HCT116 (cell line): ENCODE measurements around the gene UBE2D3. TPM values are rescaled to one million over a fixed set of nuclear protein-coding genes. Genes with fewer than 3 reads are reported as not detected.

Experiments used
- ATAC-seq: fragments of 200-7000 bp; cut with Tn5 transposase; 2 replicates; pipeline ENCODE4 v1.9.1; 2020; ENCODE audit warnings: mild to moderate bottlenecking, moderate library complexity
- BruUV-seq: library from RNA; stranded (reverse); fragments of 400-500 nt; replicated peaks from 2 replicates; lab custom pipeline; 2021; lab: Mats Ljungman, UMichigan
- CTCF ChIA-PET: fragments of 300-600 bp; sonication (Branson Sonifier 250); formaldehyde crosslinking; loops from one replicate; lab custom pipeline; 2021; ENCODE audit warnings: antibody characterized with exemption; lab: Charles Lee
- POLR2A ChIA-PET: fragments of 300-600, 350-600 bp; sonication (Branson Sonifier 250); formaldehyde crosslinking; loops from one replicate; lab custom pipeline; 2021; ENCODE audit warnings: antibody characterized with exemption; lab: Charles Lee
- RAD21 ChIA-PET, 2 experiments: fragments of 300-600 bp; sonication (Branson Sonifier 250); formaldehyde crosslinking; loops; one replicate each; lab custom pipeline; 2023; ENCODE audit warnings: low total read pairs in 2 of 2; ENCODE audit not compliant: uncharacterized antibody in 2 of 2, unreplicated experiment in 2 of 2, low non-redundant PET in 1 of 2; lab: Charles Lee
- DNase-seq: peaks from one replicate; pipeline ENCODE4 v3.0.0-alpha.2; 2010; ENCODE audit warnings: low read depth, low spot score
- H2AFZ ChIP-seq: fragments of 200-600 bp; shearing (Covaris generic), sonication (generic); 2 replicates; pipeline ENCODE4 v1.6.1; 2017; ENCODE audit warnings: low read depth, mixed run types, mixed read lengths, antibody characterized with exemption, low read length; ENCODE audit not compliant: poor library complexity, severe bottlenecking
- H3K27ac ChIP-seq: 2 replicates; pipeline ENCODE4 v1.5.1; 2012; ENCODE audit warnings: low read depth, low read length
- H3K27me3 ChIP-seq: fragments of 200-600 bp; sonication (generic); 2 replicates; pipeline ENCODE4 v1.6.1; 2016; ENCODE audit warnings: mixed run types, low read length, mixed read lengths; ENCODE audit not compliant: insufficient read depth
- H3K36me3 ChIP-seq, 2 experiments: fragments of 200-500 bp in 1 of 2; fragments of 200-600 bp in 1 of 2; sonication (Bioruptor generic) in 1 of 2; sonication (generic) in 1 of 2; 2 replicates each; pipeline versions ENCODE4 v1.5.1 to v1.6.1; 2014 to 2016; ENCODE audit warnings: low read length in 2 of 2, inconsistent platforms in 1 of 2, mixed read lengths in 1 of 2, mixed run types in 1 of 2; ENCODE audit not compliant: insufficient read depth in 2 of 2, control insufficient read depth in 1 of 2
- H3K4me1 ChIP-seq, 2 experiments: fragments of 200-600 bp in 1 of 2; sonication (generic) in 1 of 2; 2 replicates each; pipeline versions ENCODE4 v1.5.1 to v1.6.1; 2012 to 2017; ENCODE audit warnings: low read length in 2 of 2, inconsistent platforms in 1 of 2, mild to moderate bottlenecking in 1 of 2, mixed read lengths in 1 of 2, mixed run types in 1 of 2, moderate library complexity in 1 of 2; ENCODE audit not compliant: insufficient read depth in 2 of 2, control insufficient read depth in 1 of 2
- H3K4me2 ChIP-seq: fragments of 200-600 bp; sonication (generic); 2 replicates; pipeline ENCODE4 v1.6.1; 2017; ENCODE audit warnings: mixed run types, low read length, mixed read lengths
- H3K4me3 ChIP-seq, 2 experiments: fragments of 200-600 bp in 1 of 2; sonication (generic) in 1 of 2; replicated peaks in 1 of 2; 2 replicates each; pipeline ENCODE4 v1.5.1; 2011 to 2016; ENCODE audit warnings: low read length in 2 of 2, control low read depth in 1 of 2, low read depth in 1 of 2, mild to moderate bottlenecking in 1 of 2, mixed read lengths in 1 of 2, mixed run types in 1 of 2
- H3K79me2 ChIP-seq: fragments of 200-600 bp; sonication (generic); 2 replicates; pipeline ENCODE4 v1.6.1; 2017; ENCODE audit warnings: mild to moderate bottlenecking, mixed run types, low read length, moderate library complexity, mixed read lengths; ENCODE audit not compliant: insufficient read depth
- H3K9ac ChIP-seq: fragments of 200-600 bp; sonication (generic); 2 replicates; pipeline ENCODE4 v1.6.1; 2016; ENCODE audit warnings: low read length, mixed read lengths
- H3K9me2 ChIP-seq: fragments of 200-600 bp; sonication (generic), shearing (Covaris generic); 2 replicates; pipeline ENCODE4 v1.6.1; 2017; ENCODE audit warnings: mixed run types, mild to moderate bottlenecking, moderate library complexity; ENCODE audit not compliant: insufficient read depth
- H3K9me3 ChIP-seq, 2 experiments: fragments of 200-500 bp in 1 of 2; fragments of 200-600 bp in 1 of 2; sonication (Bioruptor generic) in 1 of 2; sonication (generic) in 1 of 2; 2 replicates each; pipeline ENCODE4 v1.6.1; 2014 to 2017; ENCODE audit warnings: low read length in 2 of 2, mixed read lengths in 2 of 2, inconsistent platforms in 1 of 2, low read depth in 1 of 2, mild to moderate bottlenecking in 1 of 2, mixed run types in 1 of 2, moderate library complexity in 1 of 2; ENCODE audit not compliant: control insufficient read depth in 1 of 2, insufficient read depth in 1 of 2
- H4K20me1 ChIP-seq: fragments of 200-600 bp; sonication (generic), shearing (Covaris generic); 2 replicates; pipeline ENCODE4 v1.6.1; 2017; ENCODE audit warnings: mixed run types, mild to moderate bottlenecking, moderate library complexity; ENCODE audit not compliant: insufficient read depth
- CBX3 ChIP-seq: IDR thresholded peaks from 2 replicates; pipeline ENCODE4 v1.6.1; 2012; ENCODE audit warnings: low read depth
- CEBPB ChIP-seq: IDR thresholded peaks from 2 replicates; pipeline ENCODE4 v1.6.1; 2012; ENCODE audit warnings: low read depth
- CTCF ChIP-seq, 3 experiments: fragments of 200-600 bp in 1 of 3; sonication (generic) in 1 of 3; IDR thresholded peaks in 2 of 3; conservative IDR thresholded peaks in 1 of 3; 2 replicates each; pipeline ENCODE4 v1.5.1; 2012 to 2017; ENCODE audit warnings: low read depth in 2 of 3, low read length in 2 of 3, antibody characterized with exemption in 1 of 3, borderline replicate concordance in 1 of 3, control low read depth in 1 of 3, mild to moderate bottlenecking in 1 of 3, mixed read lengths in 1 of 3, mixed run types in 1 of 3, moderate library complexity in 1 of 3; ENCODE audit not compliant: insufficient read depth in 1 of 3
- ELF1 ChIP-seq: IDR thresholded peaks from 2 replicates; pipeline ENCODE4 v1.6.1; 2012; ENCODE audit warnings: low read depth, borderline replicate concordance
- EZH2 ChIP-seq: fragments of 200-600 bp; sonication (generic); IDR thresholded peaks from 2 replicates; pipeline ENCODE4 v1.6.1; 2017; ENCODE audit warnings: antibody characterized with exemption, mixed run types
- EZH2phosphoT487 ChIP-seq: fragments of 200-600 bp; IDR thresholded peaks from 2 replicates; pipeline ENCODE4 v1.6.1; 2018; ENCODE audit warnings: antibody characterized with exemption, borderline replicate concordance
- FOSL1 ChIP-seq: IDR thresholded peaks from 2 replicates; pipeline ENCODE4 v1.6.1; 2012; ENCODE audit warnings: low read depth
- JUND ChIP-seq: IDR thresholded peaks from 2 replicates; pipeline ENCODE4 v1.6.1; 2012
- MAX ChIP-seq: IDR thresholded peaks from 2 replicates; pipeline ENCODE4 v1.6.1; 2012
- POLR2A ChIP-seq: IDR thresholded peaks from 2 replicates; pipeline ENCODE4 v1.7.0; 2011; ENCODE audit warnings: borderline replicate concordance; ENCODE audit not compliant: insufficient read depth, insufficient read length; ENCODE audit errors: extremely low read depth
- RAD21 ChIP-seq: IDR thresholded peaks from 2 replicates; pipeline ENCODE4 v1.6.1; 2012; ENCODE audit warnings: low read depth, mild to moderate bottlenecking
- REST ChIP-seq: IDR thresholded peaks from 2 replicates; pipeline ENCODE4 v1.6.1; 2012; ENCODE audit warnings: low read depth
- SP1 ChIP-seq: IDR thresholded peaks from 2 replicates; pipeline ENCODE4 v1.6.1; 2012; ENCODE audit warnings: low read depth
- SRF ChIP-seq: IDR thresholded peaks from 2 replicates; pipeline ENCODE4 v1.6.1; 2012; ENCODE audit warnings: low read depth
- TCF7L2 ChIP-seq: IDR thresholded peaks from 2 replicates; pipeline ENCODE4 v1.7.0; 2011; ENCODE audit warnings: borderline replicate concordance, inconsistent platforms; ENCODE audit not compliant: insufficient read depth, insufficient read length; ENCODE audit errors: extremely low read depth
- YY1 ChIP-seq: IDR thresholded peaks from 2 replicates; pipeline ENCODE4 v1.6.1; 2011; ENCODE audit warnings: low read length, low read depth, moderate library complexity, mild to moderate bottlenecking; ENCODE audit not compliant: insufficient replicate concordance; ENCODE audit errors: extremely low read depth
- ZBTB33 ChIP-seq: IDR thresholded peaks from 2 replicates; pipeline ENCODE4 v1.6.1; 2011; ENCODE audit warnings: mild to moderate bottlenecking, low read length, moderate library complexity; ENCODE audit not compliant: insufficient replicate concordance; ENCODE audit errors: extremely low read depth
- ZFX ChIP-seq: fragments of 450-650 bp; IDR thresholded peaks from 2 replicates; pipeline ENCODE4 v1.6.1; 2017
- intact Hi-C: fragments of 100-400 bp; cut with micrococcal nuclease; formaldehyde crosslinking; loops from 2 replicates; pipeline ENCODE4 v1.10.0; 2022
- total RNA-seq: library from RNA; stranded (reverse); gene quantifications from one replicate; pipeline ENCODE4 v1.2.1, GENCODE V29; 2021; ENCODE audit not compliant: unreplicated experiment
- TF ChIP-seq, protein P1 (sequence below): IDR thresholded peaks from 2 replicates; pipeline ENCODE4 v1.6.1; 2012

Gene UBE2D3
- total RNA-seq, 1 experiment from 2014 or later = 302 TPM

- no TSS peak for BruUV-seq
- Histone ChIP-seq H2AFZ (no peak overlapping the region), H3K4me1 (no peaks in the 10 kb centered on the region), H3K9me3 (peaks cover 0 to 4% of the 10 kb centered on the region in 2 experiments; a peak in 1 of 4 replicates), H3K4me2 (no peak overlapping the region), H3K27ac (no peak overlapping the region), H3K36me3 (0 out of 4 replicates have a peak, but pooled peaks cover 0 to 4% of the 10 kb centered on the region in 2 experiments), H4K20me1 (no peaks in the 10 kb centered on the region), H3K27me3 (no peaks in the 10 kb centered on the region), H3K4me3 (no peak overlapping the region), H3K79me2 (peaks cover 44% of the 10 kb centered on the region), H3K9ac (no peak overlapping the region), H3K9me2 (no peaks in the 10 kb centered on the region)
- POLR2A ChIA-PET = no interaction called here
- intact Hi-C loops = no loop called here
- ATAC-seq (no peak), DNase-seq (no peak)
- TF ChIP-seq JUND (no peak), MAX (no peak), ZFX (no peak), SRF (no peak), EZH2phosphoT487 (no peak), REST (no peak), ELF1 (no peak), CBX3 (no peak), EZH2 (no peak), TCF7L2 (no peak), FOSL1 (no peak), ZBTB33 (no peak), CEBPB (no peak), RAD21 (no peak), SP1 (no peak), YY1 (no peak), CTCF (IDR thresholded peaks at IDR 0.05 in 2 of 3, conservative IDR thresholded peaks at IDR 0.05 in 1 of 3; ENCODE audit: borderline replicate concordance in 1 of 3, insufficient read depth in 1 of 3, low read depth in 2 of 3, low read length in 2 of 3) (no peak), POLR2A (no peak)
- TF ChIP-seq, protein P1, sequence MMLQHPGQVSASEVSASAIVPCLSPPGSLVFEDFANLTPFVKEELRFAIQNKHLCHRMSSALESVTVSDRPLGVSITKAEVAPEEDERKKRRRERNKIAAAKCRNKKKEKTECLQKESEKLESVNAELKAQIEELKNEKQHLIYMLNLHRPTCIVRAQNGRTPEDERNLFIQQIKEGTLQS = no peak
- CTCF ChIA-PET = no interaction called here
- RAD21 ChIA-PET = no interaction called here
These were observed 33.4 kb upstream of the UBE2D3 start for GRCh38 chr4:102860611-102861324.
